ENCODE measurements around the gene CDC37.

The CDC37 gene

DNA sequence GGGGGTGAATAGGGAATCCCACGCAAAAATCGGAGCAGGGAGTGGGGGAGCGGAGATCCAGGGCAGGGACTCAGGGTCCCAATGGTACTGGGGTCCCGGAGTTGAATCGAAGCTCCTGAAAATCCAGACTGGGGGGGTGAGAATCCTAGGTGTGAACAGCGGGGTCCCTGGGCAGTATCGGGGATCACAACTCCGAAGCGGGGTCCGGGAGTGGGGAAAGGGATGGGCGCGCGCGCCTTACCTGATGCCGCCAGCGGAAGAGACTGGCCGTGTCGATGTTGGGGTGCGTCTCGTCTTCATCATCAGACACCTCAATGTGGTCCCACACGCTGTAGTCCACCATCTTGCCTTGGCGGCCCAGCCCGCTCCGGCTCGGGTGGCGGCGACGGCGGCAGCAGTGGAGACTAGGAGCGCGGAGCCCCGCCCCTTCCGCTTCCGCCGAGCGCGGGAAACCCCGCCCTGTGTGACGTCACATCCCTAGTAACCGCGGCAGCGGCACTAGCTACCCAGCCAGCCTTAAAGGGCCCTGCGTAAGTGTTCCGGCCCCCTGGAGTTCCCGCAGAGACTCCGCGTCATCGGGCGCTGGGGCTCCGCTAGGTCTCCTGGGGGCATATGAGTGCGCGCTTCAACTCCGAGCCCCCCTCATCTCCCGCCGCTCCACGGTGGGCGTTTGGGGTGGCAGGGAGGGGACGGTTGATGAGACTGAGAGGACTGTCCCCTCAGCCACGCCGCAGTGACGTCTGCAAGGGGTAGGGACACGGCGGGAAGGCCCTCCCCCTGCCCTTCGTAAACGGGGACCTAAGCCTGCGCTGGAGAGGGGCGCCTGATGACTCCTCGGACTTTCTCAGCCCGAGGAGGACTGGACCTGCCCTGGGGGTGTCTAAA lies at the start of gene CDC37:
CDC37 (minus strand) TSS at position 406 of the 885 bp plus-strand sequence; CDS start at position 343, 63 bp downstream.
- H3K27me3 ChIP-seq (ENCODE audit: low read depth): no peaks in the 10 kb centered on the region
- DNase-seq (ENCODE audit: low spot score in 2 of 2): peak; percentile 93 to 98
- in situ Hi-C loops (cut with MboI; ENCODE audit: low sequenced_read_pairs): no loop called here
- peak within 1 kb of the TSS; percentile 89 for H3K4me3 ChIP-seq
- no peaks in the 10 kb centered on the region for H3K9me3 ChIP-seq
- H3K36me3 ChIP-seq (replicated peaks): peaks cover 14% of the 10 kb centered on the region
- peaks cover 4% of the 10 kb centered on the region for H3K4me1 ChIP-seq

DNA sequence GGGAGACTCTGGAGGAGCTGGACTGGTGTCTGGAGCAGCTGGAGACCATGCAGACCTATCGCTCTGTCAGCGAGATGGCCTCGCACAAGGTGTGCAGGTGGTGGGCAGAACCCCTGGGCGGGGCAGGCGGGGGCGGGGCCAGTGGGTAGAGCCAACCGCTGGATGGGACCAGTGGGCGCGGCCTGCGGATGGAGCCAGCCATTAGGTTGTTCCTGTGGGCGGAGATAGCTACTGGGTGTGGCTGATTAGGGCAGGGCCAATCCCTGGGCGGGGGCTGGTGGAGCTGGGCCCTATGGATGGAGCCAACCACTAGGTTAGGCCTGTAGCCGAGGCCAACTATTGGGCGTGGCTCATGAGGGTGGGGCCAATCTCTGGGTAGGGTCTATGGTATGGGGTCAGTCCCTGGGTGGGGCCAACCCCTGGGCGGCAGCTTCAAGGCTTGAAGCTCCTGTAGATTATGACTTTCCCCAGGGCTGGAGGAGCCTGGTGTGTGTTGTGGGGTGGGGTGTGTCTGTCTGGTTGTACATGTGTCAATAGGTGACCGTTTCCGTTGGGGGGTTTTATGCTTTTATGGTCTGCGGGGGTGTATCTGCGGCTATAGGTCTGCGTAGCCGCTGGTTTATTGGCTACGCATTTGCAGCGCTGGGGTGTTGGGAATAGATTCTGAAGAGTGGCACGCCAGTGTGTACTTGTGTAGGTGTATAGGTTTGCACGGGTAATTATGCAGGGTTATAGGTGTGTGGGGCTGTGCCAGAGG lies 47.7 kb upstream of the CDC37 start:
- in situ Hi-C loops (cut with MboI; ENCODE audit: low sequenced_read_pairs): no loop called here
- Histone ChIP-seq H3K4me1 (0 out of 2 replicates have a peak, but pooled peaks cover 3% of the 10 kb centered on the region), H3K9me3 (no peaks in the 10 kb centered on the region), H3K4me3 (no peak overlapping the region), H3K36me3 (replicated peaks) (no peaks in the 10 kb centered on the region), H3K27me3 (ENCODE audit: low read depth) (no peaks in the 10 kb centered on the region)
- DNase-seq (ENCODE audit: low spot score in 2 of 2): peak; percentile 28 to 86

DNA sequence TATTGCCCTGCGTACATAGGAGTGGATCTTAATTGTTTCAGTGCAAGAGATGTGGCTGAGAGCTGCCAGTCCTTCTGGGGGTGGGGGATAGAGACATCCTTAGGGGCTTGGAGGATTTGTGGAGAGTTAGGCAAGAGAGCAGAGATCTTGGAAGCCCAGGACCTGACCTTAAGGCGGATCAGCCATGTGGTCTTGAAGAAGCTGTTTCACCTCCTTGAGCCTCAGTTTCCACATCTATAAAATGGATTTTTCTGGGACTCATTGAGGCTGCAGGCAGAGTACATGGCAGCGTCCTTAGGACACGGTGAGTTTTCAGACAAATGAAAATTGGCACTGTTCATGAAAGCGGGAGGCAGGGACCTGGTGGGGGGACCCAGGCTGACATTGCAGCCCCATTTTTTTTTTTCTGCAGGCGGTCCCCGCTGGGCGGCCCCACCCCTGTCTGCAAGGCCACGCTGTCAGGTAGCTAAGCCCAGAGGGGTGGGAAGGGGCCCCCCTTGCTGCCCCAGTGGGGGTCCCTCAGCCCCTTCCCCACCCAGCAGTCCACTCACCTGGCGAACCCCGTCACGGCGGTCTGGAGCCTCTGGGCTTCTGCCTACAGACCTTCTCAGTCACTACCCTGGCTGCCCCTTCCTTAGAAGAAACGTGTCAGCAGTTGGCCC lies 47.0 kb upstream of the CDC37 start:
- in situ Hi-C loops (cut with MboI; ENCODE audit: low sequenced_read_pairs): no loop called here
- Histone ChIP-seq H3K27me3 (ENCODE audit: low read depth) (no peaks in the 10 kb centered on the region), H3K36me3 (replicated peaks) (no peaks in the 10 kb centered on the region), H3K9me3 (no peaks in the 10 kb centered on the region), H3K4me3 (no peak overlapping the region), H3K4me1 (0 out of 2 replicates have a peak, but pooled peaks cover 3% of the 10 kb centered on the region)
- DNase-seq (ENCODE audit: low spot score in 2 of 2): no peak

DNA sequence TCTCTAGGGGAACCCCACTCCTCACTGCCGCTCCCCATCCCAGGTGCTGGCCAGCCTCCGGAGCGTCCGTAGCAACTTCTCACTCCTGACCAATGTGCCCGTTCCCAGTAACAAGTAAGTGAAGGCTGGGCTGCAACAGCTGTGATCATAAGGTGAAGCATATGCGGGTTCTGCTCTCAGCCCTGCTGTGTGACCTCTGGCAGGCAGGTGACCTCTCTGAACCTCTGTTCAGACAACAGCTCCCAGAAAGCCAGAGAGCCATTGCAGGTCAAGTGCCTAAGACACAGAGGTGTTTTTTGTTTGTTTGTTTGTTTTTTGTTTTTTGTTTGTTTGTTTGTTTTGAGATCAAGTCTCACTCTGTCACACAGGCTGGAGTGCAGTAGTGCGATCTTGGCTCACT lies 45.7 kb upstream of the CDC37 start:
- in situ Hi-C loops (cut with MboI; ENCODE audit: low sequenced_read_pairs): no loop called here
- Histone ChIP-seq H3K4me3 (no peak overlapping the region), H3K9me3 (no peaks in the 10 kb centered on the region), H3K36me3 (replicated peaks) (no peaks in the 10 kb centered on the region), H3K27me3 (ENCODE audit: low read depth) (no peaks in the 10 kb centered on the region), H3K4me1 (0 out of 2 replicates have a peak, but pooled peaks cover 3% of the 10 kb centered on the region)
- no peak for DNase-seq (ENCODE audit: low spot score in 2 of 2)

DNA sequence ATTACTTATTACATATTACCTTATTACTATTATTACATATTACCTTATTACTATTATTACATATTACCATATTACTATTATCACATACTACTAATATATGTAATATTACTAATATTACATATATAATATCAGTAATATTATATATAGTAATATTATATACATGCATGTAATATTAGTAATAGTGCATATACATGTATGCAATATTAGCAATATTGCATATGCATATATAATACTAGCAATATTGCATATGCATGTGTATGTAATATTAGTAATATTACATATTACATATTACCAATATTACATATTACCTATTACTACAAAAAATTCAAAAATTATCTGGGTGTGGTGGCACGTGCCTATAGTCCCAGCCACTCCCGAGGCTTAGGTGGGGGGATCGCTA lies 39.4 kb upstream of the CDC37 start:
- H3K4me3 ChIP-seq: no peak overlapping the region
- DNase-seq (ENCODE audit: low spot score in 2 of 2): no peak
- in situ Hi-C loops (cut with MboI; ENCODE audit: low sequenced_read_pairs): no loop called here
- H3K4me1 ChIP-seq: no peaks in the 10 kb centered on the region
- no peaks in the 10 kb centered on the region for H3K27me3 ChIP-seq (ENCODE audit: low read depth)
- no peaks in the 10 kb centered on the region for H3K9me3 ChIP-seq
- no peaks in the 10 kb centered on the region for H3K36me3 ChIP-seq (replicated peaks)

DNA sequence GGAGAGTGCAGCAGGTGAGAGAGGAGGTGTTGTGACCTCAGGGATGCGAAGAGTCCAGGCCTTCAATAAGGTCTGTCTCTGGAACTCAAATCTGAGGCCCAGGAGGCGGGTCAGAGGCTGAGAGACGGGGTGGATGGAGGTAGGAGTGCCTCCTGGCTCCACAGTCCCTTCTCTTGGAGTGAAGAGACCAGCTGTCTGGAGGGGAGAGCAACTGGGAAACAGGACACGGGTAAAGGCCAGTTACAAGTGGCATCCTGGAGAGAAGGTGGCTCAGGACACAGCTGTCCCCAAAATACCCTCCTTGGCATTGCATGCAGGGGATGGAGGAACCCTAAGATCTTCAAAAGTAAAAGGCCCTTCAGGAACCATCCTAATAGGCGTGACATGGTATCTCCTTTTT lies 36.2 kb upstream of the CDC37 start:
- in situ Hi-C loops (cut with MboI; ENCODE audit: low sequenced_read_pairs): no loop called here
- Histone ChIP-seq H3K4me1 (no peaks in the 10 kb centered on the region), H3K27me3 (ENCODE audit: low read depth) (no peaks in the 10 kb centered on the region), H3K36me3 (replicated peaks) (no peaks in the 10 kb centered on the region), H3K4me3 (no peak overlapping the region), H3K9me3 (no peaks in the 10 kb centered on the region)
- no peak for DNase-seq (ENCODE audit: low spot score in 2 of 2)

DNA sequence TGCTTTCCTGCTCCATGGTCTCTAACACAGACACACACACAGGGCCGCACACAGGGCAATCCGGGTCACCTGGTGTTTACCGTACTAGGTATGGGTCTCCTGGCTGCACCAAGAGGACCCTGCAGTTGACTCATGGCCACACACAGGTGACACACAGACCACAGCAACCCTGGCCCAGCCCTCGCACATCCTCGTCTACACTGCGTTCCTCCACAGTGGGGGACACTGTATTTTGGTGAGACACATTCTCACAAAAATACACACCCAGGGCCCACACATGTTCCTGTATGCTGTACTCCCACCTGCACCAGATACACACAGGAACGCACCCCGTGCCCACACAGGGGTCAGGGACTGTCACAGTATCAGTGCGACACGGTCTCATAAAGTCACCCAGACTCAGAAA lies 29.8 kb upstream of the CDC37 start:
- no peak overlapping the region for H3K4me3 ChIP-seq
- no peak for DNase-seq (ENCODE audit: low spot score in 2 of 2)
- H3K36me3 ChIP-seq (replicated peaks): no peaks in the 10 kb centered on the region
- no peaks in the 10 kb centered on the region; the same call in 1 of the 2 replicates for H3K4me1 ChIP-seq
- in situ Hi-C loops (cut with MboI; ENCODE audit: low sequenced_read_pairs): no loop called here
- no peaks in the 10 kb centered on the region for H3K27me3 ChIP-seq (ENCODE audit: low read depth)
- H3K9me3 ChIP-seq: no peaks in the 10 kb centered on the region

DNA sequence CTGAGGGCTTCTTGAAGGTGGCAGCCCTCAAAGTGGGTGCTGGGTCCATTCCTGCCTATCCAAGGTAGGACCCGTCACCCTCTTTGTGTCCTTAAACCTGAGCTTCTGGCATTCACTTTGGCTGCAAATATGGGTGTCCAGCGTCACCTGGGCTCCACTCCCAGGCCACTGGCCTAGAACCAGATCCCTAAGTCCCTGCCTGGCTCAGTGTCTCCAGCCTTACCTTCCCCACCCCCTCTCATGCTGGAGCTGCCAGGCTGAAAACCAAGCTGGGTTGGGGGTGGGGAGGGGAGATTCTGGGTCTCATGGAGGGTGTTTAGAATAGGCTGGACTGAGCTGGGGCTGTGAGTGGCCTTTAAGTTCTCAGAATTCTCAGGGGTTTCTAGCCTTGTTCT lies 29.4 kb upstream of the CDC37 start:
- Histone ChIP-seq H3K36me3 (replicated peaks) (no peaks in the 10 kb centered on the region), H3K27me3 (ENCODE audit: low read depth) (no peaks in the 10 kb centered on the region), H3K4me1 (no peaks in the 10 kb centered on the region; the same call in 1 of the 2 replicates), H3K4me3 (no peak overlapping the region), H3K9me3 (no peaks in the 10 kb centered on the region)
- in situ Hi-C loops (cut with MboI; ENCODE audit: low sequenced_read_pairs): no loop called here
- DNase-seq (ENCODE audit: low spot score in 2 of 2): no peak

DNA sequence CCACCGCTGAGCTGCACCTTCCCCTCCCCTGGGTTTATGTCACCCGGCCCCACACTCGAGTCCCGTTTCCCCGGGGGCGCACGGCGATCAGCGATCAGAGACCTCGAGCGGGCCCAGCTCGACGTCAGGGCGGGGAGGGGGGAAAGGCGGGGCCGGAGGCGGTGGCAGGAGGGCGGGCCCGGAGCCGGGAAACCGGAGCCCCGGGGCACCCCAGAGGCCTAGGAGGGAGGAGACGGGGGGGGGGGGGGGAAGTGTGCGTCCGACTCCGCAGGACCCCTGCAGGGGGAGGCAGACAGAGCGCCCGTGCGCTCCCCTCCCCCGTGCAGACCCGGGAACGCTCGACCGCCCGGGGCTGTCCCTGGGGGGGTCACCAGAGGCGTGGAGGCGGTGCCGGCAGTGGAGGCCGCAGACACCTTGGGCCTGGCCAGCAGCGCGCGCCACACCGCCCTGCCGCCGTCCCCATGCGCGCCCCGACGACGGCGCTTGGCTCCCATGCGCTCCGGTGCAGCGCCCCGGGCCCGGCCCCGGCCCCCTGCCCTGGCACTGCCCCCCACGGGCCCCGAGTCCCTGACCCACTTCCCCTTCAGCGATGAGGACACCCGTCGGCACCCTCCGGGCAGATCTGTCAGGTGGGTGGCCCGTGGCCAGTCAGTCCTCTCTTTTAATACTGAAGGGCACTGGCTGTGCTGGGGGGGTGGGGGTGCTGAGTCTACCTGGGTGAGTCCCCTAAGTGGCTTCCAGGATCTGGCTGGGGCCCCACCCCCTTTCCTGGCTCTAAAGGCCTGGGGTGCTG lies 28.8 kb upstream of the CDC37 start:
- H3K4me3 ChIP-seq: no peak overlapping the region
- no peaks in the 10 kb centered on the region; the same call in 1 of the 2 replicates for H3K4me1 ChIP-seq
- H3K27me3 ChIP-seq (ENCODE audit: low read depth): no peaks in the 10 kb centered on the region
- H3K9me3 ChIP-seq: no peaks in the 10 kb centered on the region
- in situ Hi-C loops (cut with MboI; ENCODE audit: low sequenced_read_pairs): no loop called here
- no peaks in the 10 kb centered on the region for H3K36me3 ChIP-seq (replicated peaks)
- DNase-seq (ENCODE audit: low spot score in 2 of 2): peak in 1 of 2 experiments; percentile 48

DNA sequence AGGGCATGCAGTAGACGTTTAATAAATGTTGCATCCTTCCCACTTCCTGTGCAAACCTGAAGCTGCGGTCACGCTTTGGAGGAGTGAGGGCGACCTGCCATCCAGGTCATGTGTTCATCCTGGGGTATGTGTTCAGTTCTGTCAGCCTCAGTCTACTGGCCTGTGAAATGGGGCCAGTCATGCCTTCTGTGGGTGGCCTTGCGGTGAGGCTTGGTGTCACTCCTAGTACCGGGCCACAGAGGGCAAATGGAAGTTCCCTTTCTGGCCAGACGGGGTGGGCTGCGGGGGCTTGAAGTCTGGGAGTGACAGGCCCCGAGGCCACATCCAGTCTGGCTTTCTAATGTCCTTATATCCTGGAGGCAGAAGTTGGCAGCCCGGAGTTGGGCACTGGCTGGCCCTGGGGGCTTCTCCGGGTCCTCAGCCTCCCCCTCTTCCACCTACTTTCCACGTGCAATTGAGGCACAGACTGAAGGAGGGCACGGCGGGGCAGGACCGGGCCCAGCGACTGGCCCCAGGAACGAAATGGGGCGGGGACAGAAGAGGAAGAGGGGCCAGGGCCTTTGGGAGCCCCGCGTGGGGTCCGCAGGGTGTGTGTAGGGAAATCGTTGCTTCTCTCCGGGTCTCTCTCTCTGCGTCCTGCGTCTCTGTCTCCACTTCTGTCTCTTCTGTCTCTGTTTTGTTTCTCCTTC lies 28.1 kb upstream of the CDC37 start:
- DNase-seq (ENCODE audit: low spot score in 2 of 2): no peak
- Histone ChIP-seq H3K36me3 (replicated peaks) (no peaks in the 10 kb centered on the region), H3K27me3 (ENCODE audit: low read depth) (no peaks in the 10 kb centered on the region), H3K9me3 (no peaks in the 10 kb centered on the region), H3K4me3 (no peak overlapping the region), H3K4me1 (no peaks in the 10 kb centered on the region; the same call in 1 of the 2 replicates)
- in situ Hi-C loops (cut with MboI; ENCODE audit: low sequenced_read_pairs): no loop called here

DNA sequence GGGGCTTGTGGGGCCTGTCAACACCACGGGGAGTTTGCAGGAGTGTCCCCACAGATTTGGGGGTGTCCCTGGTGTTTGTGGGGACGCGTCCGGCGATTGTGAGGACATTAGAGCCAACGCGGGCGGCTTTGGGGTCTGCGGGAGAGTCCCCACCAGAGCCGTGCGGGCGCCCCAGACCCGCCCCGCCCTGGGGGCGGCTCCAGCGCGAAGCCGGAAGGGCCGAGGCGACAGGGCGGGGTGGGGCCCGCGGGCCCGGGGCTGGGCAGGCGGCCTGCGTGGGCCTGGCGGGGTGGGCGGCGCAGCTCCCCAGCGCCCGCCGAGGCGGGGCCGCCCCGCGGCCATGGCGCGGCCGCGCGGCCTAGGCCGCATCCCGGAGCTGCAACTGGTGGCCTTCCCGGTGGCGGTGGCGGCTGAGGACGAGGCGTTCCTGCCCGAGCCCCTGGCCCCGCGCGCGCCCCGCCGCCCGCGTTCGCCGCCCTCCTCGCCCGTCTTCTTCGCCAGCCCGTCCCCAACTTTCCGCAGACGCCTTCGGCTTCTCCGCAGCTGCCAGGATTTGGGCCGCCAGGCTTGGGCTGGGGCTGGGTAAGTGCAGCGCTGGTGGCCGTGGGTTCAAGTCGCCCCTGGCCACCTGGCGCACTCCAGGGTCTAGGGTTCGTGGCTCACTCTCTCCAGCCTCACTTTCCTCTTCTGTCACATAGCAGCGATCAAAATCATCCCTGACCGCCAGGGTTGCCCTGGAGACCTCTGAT lies 27.3 kb upstream of the CDC37 start:
- no peak for DNase-seq (ENCODE audit: low spot score in 2 of 2)
- H3K9me3 ChIP-seq: no peaks in the 10 kb centered on the region
- H3K36me3 ChIP-seq (replicated peaks): no peaks in the 10 kb centered on the region
- in situ Hi-C loops (cut with MboI; ENCODE audit: low sequenced_read_pairs): no loop called here
- H3K4me1 ChIP-seq: no peaks in the 10 kb centered on the region; the same call in 1 of the 2 replicates
- H3K27me3 ChIP-seq (ENCODE audit: low read depth): no peaks in the 10 kb centered on the region
- H3K4me3 ChIP-seq: no peak overlapping the region

DNA sequence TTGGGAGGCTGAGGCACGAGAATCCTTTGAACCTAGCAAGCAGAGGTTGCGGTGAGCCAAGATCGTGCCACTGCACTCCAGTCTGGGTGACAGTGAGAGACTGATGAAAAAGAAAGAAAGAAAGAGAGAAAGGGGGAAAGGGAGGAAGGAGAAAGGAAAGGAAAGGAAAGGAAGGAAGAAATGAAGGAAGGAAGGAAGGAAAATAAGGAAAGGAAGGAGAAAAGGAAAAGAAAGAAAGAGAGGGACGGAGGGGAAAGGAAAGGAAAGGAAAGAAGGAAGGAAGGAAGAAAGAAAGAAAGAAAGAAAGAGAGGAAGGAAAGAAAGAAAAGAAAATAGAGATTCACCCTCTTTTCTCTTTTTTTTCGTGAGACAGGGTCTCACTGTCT lies 25.6 kb upstream of the CDC37 start:
- no peak for DNase-seq (ENCODE audit: low spot score in 2 of 2)
- no peaks in the 10 kb centered on the region for H3K9me3 ChIP-seq
- in situ Hi-C loops (cut with MboI; ENCODE audit: low sequenced_read_pairs): no loop called here
- no peak overlapping the region for H3K4me3 ChIP-seq
- no peaks in the 10 kb centered on the region for H3K36me3 ChIP-seq (replicated peaks)
- peaks cover 2% of the 10 kb centered on the region for H3K4me1 ChIP-seq
- H3K27me3 ChIP-seq (ENCODE audit: low read depth): no peaks in the 10 kb centered on the region

All from HAP-1 (cell line).